Kidney tubule cell (primary cell): ENCODE measurements around the gene STK10.

Experiments used
- DNase-seq: peaks from one replicate; pipeline ENCODE4 v3.0.0-alpha.2; 2018; ENCODE audit warnings: low spot score

Gene STK10

GRCh38 chr5:172142709-172143215, 45.3 kb downstream of the STK10 start:
- DNase-seq, result no peak

- DNase-seq, result no peak
Measured at GRCh38 chr5:172141949-172142319, 46.1 kb downstream of the STK10 start.

- DNase-seq, result no peak
Measured at GRCh38 chr5:172140866-172141265, 47.2 kb downstream of the STK10 start.

GRCh38 chr5:172140120-172140519, 47.9 kb downstream of the STK10 start:
- no peak for DNase-seq

- DNase-seq, result no peak
Measured at GRCh38 chr5:172137046-172137445, 51.0 kb downstream of the STK10 start.

GRCh38 chr5:172133359-172134029, 54.5 kb downstream of the STK10 start:
- DNase-seq, result peak; percentile 98

- no peak for DNase-seq
Measured at GRCh38 chr5:172131690-172132089, 56.3 kb downstream of the STK10 start.

- DNase-seq, result no peak
Measured at GRCh38 chr5:172129256-172129910, 58.6 kb downstream of the STK10 start.

- no peak for DNase-seq
Measured at GRCh38 chr5:172127581-172127980, 60.4 kb downstream of the STK10 start.

- peak; percentile 37 for DNase-seq
Measured at GRCh38 chr5:172123269-172123692, 64.7 kb downstream of the STK10 start.

GRCh38 chr5:172119921-172120688, 67.9 kb downstream of the STK10 start:
- no peak for DNase-seq

- no peak for DNase-seq
Measured at GRCh38 chr5:172118891-172119290, 69.1 kb downstream of the STK10 start.

GRCh38 chr5:172117977-172118701, 69.9 kb downstream of the STK10 start:
- DNase-seq, result no peak

GRCh38 chr5:172115541-172115982, 72.5 kb downstream of the STK10 start:
- DNase-seq, result no peak

GRCh38 chr5:172114875-172115422, 73.1 kb downstream of the STK10 start:
- no peak for DNase-seq

GRCh38 chr5:172113036-172113435, 75.0 kb downstream of the STK10 start:
- no peak for DNase-seq

GRCh38 chr5:172111852-172112225, 76.2 kb downstream of the STK10 start:
- no peak for DNase-seq

- no peak for DNase-seq
Measured at GRCh38 chr5:172110921-172111851, 76.8 kb downstream of the STK10 start.

- no peak for DNase-seq
Measured at GRCh38 chr5:172110260-172110815, 77.7 kb downstream of the STK10 start.

- DNase-seq, result no peak
Measured at GRCh38 chr5:172109749-172110148, 78.3 kb downstream of the STK10 start.
